HepG2 (cell line): ENCODE data around the gene DCAF12L2. TPM values are rescaled to one million over a fixed set of nuclear protein-coding genes. Genes with fewer than 3 reads are reported as not detected.

Experiments used
- ATAC-seq: fragments of 200-7000 bp; cut with Tn5 transposase; 3 replicates; pipeline ENCODE4 v1.9.1; 2020; ENCODE audit warnings: mild to moderate bottlenecking, moderate library complexity
- BruUV-seq: library from RNA; stranded (reverse); fragments of 400-500 nt; replicated peaks from 2 replicates; lab custom pipeline; 2021; lab: Mats Ljungman, UMichigan
- CTCF ChIA-PET: fragments of 300-600 bp; formaldehyde crosslinking; extraction: SDS; loops from one replicate; lab custom pipeline; 2021; ENCODE audit warnings: low total read pairs, inconsistent platforms, low intra/inter-chr PET ratio; lab: Yijun Ruan, JAX
- POLR2A ChIA-PET: fragments of 350-600 bp; sonication (Branson Sonifier 250); formaldehyde crosslinking; loops from one replicate; lab custom pipeline; 2020; ENCODE audit warnings: antibody characterized with exemption, inconsistent platforms; lab: Yijun Ruan, JAX
- DNase-seq: peaks from one replicate; pipeline ENCODE4 v3.0.0-alpha.2; 2015; ENCODE audit warnings: low spot score
- FAIRE-seq: peaks from 3 replicates; lab custom pipeline; 2011; peaks lifted over from hg19 to GRCh38; lab: Jason Lieb, UNC
- H2AFZ ChIP-seq: one replicate; pipeline ENCODE4 v1.6.1; 2011; ENCODE audit warnings: low read length, inconsistent platforms
- H3K27ac ChIP-seq: fragments of 300-600 bp; 3 replicates; pipeline ENCODE4 v1.8.0; 2011; ENCODE audit warnings: mixed run types, mild to moderate bottlenecking, mixed read lengths, low read length, inconsistent platforms; ENCODE audit not compliant: insufficient read depth; ENCODE audit errors: extremely low read length
- H3K27me3 ChIP-seq, 2 experiments: fragments of 200-600 bp in 1 of 2; 2 replicates in 1 of 2; 3 replicates in 1 of 2; pipeline versions ENCODE4 v1.6.0 to v1.8.0; 2011; ENCODE audit warnings: low read length in 2 of 2, mild to moderate bottlenecking in 2 of 2, moderate library complexity in 2 of 2, inconsistent platforms in 1 of 2; ENCODE audit not compliant: insufficient read depth in 2 of 2, control insufficient read depth in 1 of 2
- H3K36me3 ChIP-seq, 2 experiments: fragments of 200-600 bp in 1 of 2; replicated peaks in 1 of 2; 2 replicates in 1 of 2; 3 replicates in 1 of 2; pipeline versions ENCODE4 v1.5.1 to v1.8.0; 2011; ENCODE audit warnings: low read length in 2 of 2, inconsistent platforms in 1 of 2; ENCODE audit not compliant: insufficient read depth in 2 of 2, control insufficient read depth in 1 of 2
- H3K4me1 ChIP-seq: 2 replicates; pipeline ENCODE4 v1.5.1; 2012; ENCODE audit warnings: low read length, inconsistent platforms; ENCODE audit not compliant: insufficient read depth
- H3K4me2 ChIP-seq: 2 replicates; pipeline ENCODE4 v1.6.0; 2011; ENCODE audit warnings: low read depth, low read length, inconsistent platforms
- H3K4me3 ChIP-seq, 3 experiments: fragments of 200-600 bp in 1 of 3; sonication (generic), shearing (Covaris generic) in 1 of 3; replicated peaks in 1 of 3; 2 replicates each; pipeline ENCODE4 v1.5.1; 2011 to 2016; ENCODE audit warnings: low read length in 3 of 3, inconsistent platforms in 2 of 3, low read depth in 2 of 3, mild to moderate bottlenecking in 2 of 3, control low read depth in 1 of 3, mixed read lengths in 1 of 3; ENCODE audit not compliant: insufficient read depth in 1 of 3
- H3K79me2 ChIP-seq: one replicate; pipeline ENCODE4 v1.6.1; 2011; ENCODE audit warnings: low read length, inconsistent platforms; ENCODE audit not compliant: insufficient read depth
- H3K9ac ChIP-seq: 2 replicates; pipeline ENCODE4 v1.6.0; 2011; ENCODE audit warnings: mild to moderate bottlenecking, low read depth, low read length, inconsistent platforms; ENCODE audit not compliant: insufficient read depth
- H3K9me3 ChIP-seq: 2 replicates; pipeline ENCODE4 v1.5.1; 2012; ENCODE audit warnings: mild to moderate bottlenecking, low read length
- H4K20me1 ChIP-seq: 2 replicates; pipeline ENCODE4 v1.6.0; 2011; ENCODE audit warnings: inconsistent platforms, mild to moderate bottlenecking, low read length, moderate library complexity; ENCODE audit not compliant: insufficient read depth
- ATF1 ChIP-seq: IDR thresholded peaks from 2 replicates; pipeline ENCODE4 v1.6.1; 2016; ENCODE audit warnings: mild to moderate bottlenecking, control low read depth
- EP300 ChIP-seq, 3 experiments: sonication (generic) in 1 of 3; formaldehyde crosslinking in 1 of 3; IDR thresholded peaks; 2 replicates each; pipeline versions ENCODE4 v1.5.1 to v1.6.1; 2011 to 2020; ENCODE audit warnings: low read depth in 2 of 3, low read length in 2 of 3, borderline replicate concordance in 1 of 3, improper control_type of control experiment in 1 of 3, mild to moderate bottlenecking in 1 of 3, missing genetic modification reagents in 1 of 3, moderate library complexity in 1 of 3
- ERF ChIP-seq: IDR thresholded peaks from 2 replicates; pipeline ENCODE4 v1.6.1; 2018; ENCODE audit warnings: missing biosample characterization, missing genetic modification reagents
- ETV5 ChIP-seq: IDR thresholded peaks from 2 replicates; pipeline ENCODE4 v1.6.1; 2018; ENCODE audit warnings: missing biosample characterization, missing genetic modification reagents, inconsistent platforms, borderline replicate concordance
- HMG20B ChIP-seq: conservative IDR thresholded peaks from 2 replicates; pipeline ENCODE4 v1.6.1; 2016; ENCODE audit warnings: missing genetic modification reagents, missing compliant biosample characterization
- MIXL1 ChIP-seq: IDR thresholded peaks from 2 replicates; pipeline ENCODE4 v1.6.1; 2016
- MTF2 ChIP-seq: sonication (generic); formaldehyde crosslinking; IDR thresholded peaks from 2 replicates; pipeline ENCODE4 v1.5.0; 2020; ENCODE audit warnings: missing genetic modification reagents, borderline replicate concordance
- POLR2A ChIP-seq, 2 experiments: IDR thresholded peaks; 2 replicates each; pipeline ENCODE4 v1.6.1; 2011; ENCODE audit warnings: low read depth in 2 of 2, low read length in 2 of 2, mild to moderate bottlenecking in 1 of 2, moderate library complexity in 1 of 2; ENCODE audit not compliant: insufficient read depth in 1 of 2
- SYNCRIP ChIP-seq: fragments of 200-400 bp; formaldehyde crosslinking; IDR thresholded peaks from 2 replicates; pipeline ENCODE4 v1.6.1; 2018; ENCODE audit warnings: mild to moderate bottlenecking, low read depth, low read length; ENCODE audit not compliant: insufficient read depth
- TEAD3 ChIP-seq: optimal IDR thresholded peaks from 2 replicates; pipeline ENCODE3; 2016; ENCODE audit warnings: borderline replicate concordance
- ZNF121 ChIP-seq: sonication (generic); formaldehyde crosslinking; IDR thresholded peaks from 2 replicates; pipeline ENCODE4 v1.5.0; 2020; ENCODE audit warnings: mild to moderate bottlenecking, missing genetic modification reagents
- ZNF17 ChIP-seq: sonication (generic); formaldehyde crosslinking; IDR thresholded peaks from 2 replicates; pipeline ENCODE4 v1.5.0; 2020; ENCODE audit warnings: mild to moderate bottlenecking, missing genetic modification reagents
- ZNF253 ChIP-seq: sonication (generic); formaldehyde crosslinking; IDR thresholded peaks from 2 replicates; pipeline ENCODE4 v1.8.0; 2022; ENCODE audit warnings: mild to moderate bottlenecking, missing genetic modification reagents, borderline replicate concordance
- ZNF333 ChIP-seq: sonication (generic); formaldehyde crosslinking; IDR thresholded peaks from 2 replicates; pipeline ENCODE4 v1.4.0; 2020; ENCODE audit warnings: mild to moderate bottlenecking, missing genetic modification reagents, borderline replicate concordance
- ZNF501 ChIP-seq: sonication (generic); formaldehyde crosslinking; IDR thresholded peaks from 2 replicates; pipeline ENCODE4 v1.5.1; 2020; ENCODE audit warnings: mild to moderate bottlenecking, moderate library complexity, missing genetic modification reagents
- ZNF713 ChIP-seq: sonication (generic); formaldehyde crosslinking; IDR thresholded peaks from 2 replicates; pipeline ENCODE4 v1.4.0; 2020; ENCODE audit warnings: mild to moderate bottlenecking, missing genetic modification reagents
- ZNF773 ChIP-seq: sonication (generic); formaldehyde crosslinking; IDR thresholded peaks from 2 replicates; pipeline ENCODE4 v1.4.0; 2020; ENCODE audit warnings: missing genetic modification reagents, borderline replicate concordance
- ZNF850 ChIP-seq: sonication (generic); formaldehyde crosslinking; conservative IDR thresholded peaks from 2 replicates; pipeline ENCODE4 v1.9.0; 2021; ENCODE audit warnings: mild to moderate bottlenecking, missing genetic modification reagents
- WGBS: methylation state at CpG from one replicate; pipeline ENCODE4 v1.1.6; 2017; ENCODE audit warnings: low lambda C conversion rate; 5-methylcytosine and 5-hydroxymethylcytosine counted together
- in situ Hi-C: cut with HindIII; loops from 2 replicates; pipeline ENCODE4 v1.10.0; 2017; ENCODE audit warnings: low pct_unique_long_range_greater_than_20kb; ENCODE audit not compliant: extremely low pct_ligation_motif_present
- intact Hi-C: fragments of 100-400 bp; cut with micrococcal nuclease; formaldehyde crosslinking; loops from one replicate; pipeline ENCODE4 v1.10.0; 2022; ENCODE audit not compliant: unreplicated experiment
- polyA plus RNA-seq, 8 experiments: library from polyadenylated mRNA; depleted of rRNA in 3 of 8; stranded (reverse) in 7 of 8; unstranded in 1 of 8; fragments of >200 nt; fragmentation: Illumina TruSeq in 4 of 8; extraction: Trizol in 4 of 8; gene quantifications; 2 replicates each; pipeline versions ENCODE4 v1.2.1 to v1.2.3, GENCODE V29; 2011 to 2016; ENCODE audit warnings: low read depth in 4 of 8, missing spikeins in 1 of 8, mixed read lengths in 1 of 8; ENCODE audit not compliant: insufficient read depth in 1 of 8
- total RNA-seq, 5 experiments: library from RNA; depleted of rRNA; stranded (reverse); fragments of >200 nt; fragmentation: Illumina TruSeq; extraction: Trizol; gene quantifications; 2 replicates each; pipeline ENCODE4 v1.2.3, GENCODE V29; 2016; ENCODE audit warnings: low read depth in 1 of 5
- TF ChIP-seq, protein P1 (sequence below): sonication (generic); formaldehyde crosslinking; IDR thresholded peaks from 2 replicates; pipeline ENCODE4 v1.4.0; 2020; ENCODE audit warnings: missing genetic modification reagents
- TF ChIP-seq, protein P2 (sequence below): sonication (generic); formaldehyde crosslinking; IDR thresholded peaks from 2 replicates; pipeline ENCODE4 v1.9.0; 2021; ENCODE audit warnings: missing genetic modification reagents, mild to moderate bottlenecking, borderline replicate concordance

Gene DCAF12L2
- total and polyA plus RNA-seq, 2 of the 13 experiments (the other 11 are each of a cell fraction or from before 2014, with no cell fraction given) = not detected

DNA sequence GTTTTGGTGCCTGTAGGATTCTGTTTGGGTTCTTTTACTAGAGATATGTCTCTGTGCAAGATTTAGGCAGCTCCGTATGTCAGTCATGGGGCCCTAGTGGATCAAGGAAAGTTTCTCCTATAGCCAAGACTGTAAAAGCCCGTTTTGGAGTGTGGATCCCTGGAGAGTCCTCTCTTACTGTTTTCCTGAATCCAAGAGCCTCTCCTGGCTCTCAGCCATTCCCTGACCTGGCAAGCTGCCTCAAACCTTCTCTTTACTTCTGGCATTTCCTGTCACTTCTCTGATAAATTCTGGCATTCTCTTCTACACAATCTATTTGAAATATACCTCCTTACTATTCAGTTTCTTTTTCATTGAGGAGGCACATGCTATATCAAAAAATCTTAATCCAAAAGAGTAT is 41.4 kb downstream of the DCAF12L2 start:
- H3K4me3 ChIP-seq = no peak overlapping the region
- H3K9me3 ChIP-seq = peaks cover 27% of the 10 kb centered on the region; the same call in 1 of the 2 replicates
- H2AFZ ChIP-seq = no peak overlapping the region
- in situ Hi-C loops (no loop called here), intact Hi-C loops (no loop called here)
- H3K4me1 ChIP-seq = no peaks in the 10 kb centered on the region
- H3K79me2 ChIP-seq = no peaks in the 10 kb centered on the region
- ChIA-PET POLR2A (no interaction called here), CTCF (no interaction called here)
- no peak for FAIRE-seq
- TF ChIP-seq SYNCRIP (no peak), ZNF121 (CRISPR knock-in tag) (no peak), ZNF333 (CRISPR knock-in tag) (no peak), ZNF773 (no peak), MIXL1 (CRISPR knock-in tag) (no peak), ZNF501 (no peak), ATF1 (CRISPR knock-in tag) (no peak), ZNF253 (CRISPR knock-in tag) (no peak), ZNF713 (CRISPR knock-in tag) (no peak), ZNF17 (CRISPR knock-in tag) (no peak), POLR2A (IDR thresholded peaks at IDR 0.05; ENCODE audit: insufficient read depth in 1 of 2, low read depth in 2 of 2, low read length in 2 of 2) (no peak), HMG20B (no peak), ZNF850 (CRISPR knock-in tag) (no peak), MTF2 (CRISPR knock-in tag) (no peak), TEAD3 (no peak), EP300 (IDR thresholded peaks at IDR 0.05; ENCODE audit: low read depth in 2 of 2, low read length in 2 of 2) (no peak), EP300 (CRISPR knock-in tag; IDR thresholded peaks at IDR 0.05; ENCODE audit: borderline replicate concordance) (no peak), ETV5 (no peak), ERF (CRISPR knock-in tag) (no peak)
- TF ChIP-seq, protein P1, sequence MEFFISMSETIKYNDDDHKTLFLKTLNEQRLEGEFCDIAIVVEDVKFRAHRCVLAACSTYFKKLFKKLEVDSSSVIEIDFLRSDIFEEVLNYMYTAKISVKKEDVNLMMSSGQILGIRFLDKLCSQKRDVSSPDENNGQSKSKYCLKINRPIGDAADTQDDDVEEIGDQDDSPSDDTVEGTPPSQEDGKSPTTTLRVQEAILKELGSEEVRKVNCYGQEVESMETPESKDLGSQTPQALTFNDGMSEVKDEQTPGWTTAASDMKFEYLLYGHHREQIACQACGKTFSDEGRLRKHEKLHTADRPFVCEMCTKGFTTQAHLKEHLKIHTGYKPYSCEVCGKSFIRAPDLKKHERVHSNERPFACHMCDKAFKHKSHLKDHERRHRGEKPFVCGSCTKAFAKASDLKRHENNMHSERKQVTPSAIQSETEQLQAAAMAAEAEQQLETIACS (CRISPR knock-in tag) = no peak
- TF ChIP-seq, protein P2, sequence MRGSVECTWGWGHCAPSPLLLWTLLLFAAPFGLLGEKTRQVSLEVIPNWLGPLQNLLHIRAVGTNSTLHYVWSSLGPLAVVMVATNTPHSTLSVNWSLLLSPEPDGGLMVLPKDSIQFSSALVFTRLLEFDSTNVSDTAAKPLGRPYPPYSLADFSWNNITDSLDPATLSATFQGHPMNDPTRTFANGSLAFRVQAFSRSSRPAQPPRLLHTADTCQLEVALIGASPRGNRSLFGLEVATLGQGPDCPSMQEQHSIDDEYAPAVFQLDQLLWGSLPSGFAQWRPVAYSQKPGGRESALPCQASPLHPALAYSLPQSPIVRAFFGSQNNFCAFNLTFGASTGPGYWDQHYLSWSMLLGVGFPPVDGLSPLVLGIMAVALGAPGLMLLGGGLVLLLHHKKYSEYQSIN (CRISPR knock-in tag) = no peak
- H3K27ac ChIP-seq = no peak overlapping the region
- H3K27me3 ChIP-seq = no peaks in the 10 kb centered on the region
- DNase-seq = no peak
- no peaks in the 10 kb centered on the region for H4K20me1 ChIP-seq
- H3K4me2 ChIP-seq = no peak overlapping the region
- no peaks in the 10 kb centered on the region for H3K36me3 ChIP-seq
- no TSS peak for BruUV-seq
- no peak overlapping the region for H3K9ac ChIP-seq
- ATAC-seq = no peak
- WGBS = no CpG with 5 or more reads among the region's 2 CpGs
